Left renal pelvis (tissue), 4 donors: ENCODE measurements around the gene CLIP2. TPM values are rescaled to one million over a fixed set of nuclear protein-coding genes. Genes with fewer than 3 reads are reported as not detected.

Source experiments
- DNase-seq, 4 donors: peaks; one replicate each; pipeline ENCODE4 v3.0.0-alpha.2; 2013; ENCODE audit warnings: low read depth in 4 of 4, low spot score in 3 of 4
- polyA plus RNA-seq, 4 donors: library from polyadenylated mRNA; unstranded; fragments of 120-200 nt; gene quantifications; one replicate each; pipeline ENCODE4 v1.2.1, GENCODE V29; 2013; ENCODE audit not compliant: insufficient read length in 4 of 4

CLIP2 gene
- polyA plus RNA-seq, 4 donors: 21.8 to 30.2 (median 26.4) TPM

- DNase-seq: peak in 3 of 4 donors; percentile 68 to 78 (median 71)
Measured at GRCh38 chr7:74269757-74270277, 19.4 kb upstream of the CLIP2 start.

- no peak for DNase-seq
Measured at GRCh38 chr7:74271742-74272141, 17.5 kb upstream of the CLIP2 start.

DNA sequence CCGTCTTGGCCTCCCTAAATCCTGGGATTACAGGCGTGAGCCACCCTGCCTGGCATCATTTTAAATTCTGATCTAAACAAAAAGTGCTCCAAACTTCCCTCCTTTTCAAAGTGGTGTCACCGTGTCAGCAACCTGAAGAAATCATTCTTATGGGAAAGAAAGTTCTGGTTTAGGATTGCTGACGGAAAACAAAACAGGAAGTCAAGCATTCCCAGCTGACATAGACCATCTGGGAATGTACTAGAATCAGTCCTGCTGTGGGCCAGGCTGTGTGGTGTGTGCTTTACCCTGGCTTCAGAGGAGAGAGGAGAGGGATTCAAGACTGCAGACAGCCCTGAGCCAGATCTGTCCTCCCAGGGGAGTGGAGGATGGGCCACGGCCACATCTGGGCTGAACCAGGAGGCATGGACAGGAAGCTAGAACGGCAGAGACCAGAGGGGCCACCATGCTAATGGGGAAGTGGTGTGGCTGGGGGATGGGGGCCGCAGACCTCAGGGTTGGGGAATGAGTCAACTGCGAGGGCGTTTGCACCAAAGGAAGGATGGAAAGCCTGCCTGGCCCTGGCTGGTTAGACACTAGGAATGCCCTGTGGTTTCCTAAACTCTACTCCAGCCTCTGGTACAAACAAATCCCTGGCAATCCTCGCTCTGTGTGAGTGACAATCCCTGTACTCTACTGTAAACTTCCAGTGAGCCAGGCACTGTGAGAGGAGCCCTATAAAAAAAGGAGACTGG lies 16.7 kb upstream of the CLIP2 start:
- peak in 3 of 4 donors; percentile 62 to 73 (median 68) for DNase-seq

DNA sequence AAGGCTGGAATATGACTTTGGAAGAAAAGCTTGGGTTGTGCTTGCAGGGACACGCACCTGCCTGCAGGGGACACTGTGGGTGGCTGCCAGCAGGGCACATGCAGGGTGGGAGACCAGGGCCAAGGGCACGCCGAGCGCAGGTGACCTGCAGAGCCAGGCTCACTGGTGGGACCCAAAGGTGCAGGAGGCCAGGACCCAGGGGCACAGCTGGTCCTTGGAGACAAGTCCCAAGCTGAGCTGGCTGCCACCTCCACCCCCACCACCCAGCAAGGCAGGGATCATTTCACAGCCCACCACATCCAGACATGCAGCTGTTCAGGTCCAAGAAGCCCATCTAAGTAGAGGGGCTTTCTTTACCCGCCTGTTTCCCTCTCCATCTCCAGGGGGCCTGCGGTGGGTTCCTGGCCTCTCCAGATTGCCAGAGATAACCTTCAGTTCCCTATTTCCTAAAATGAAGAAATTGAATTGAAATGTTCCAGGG lies 13.8 kb upstream of the CLIP2 start:
- DNase-seq: no peak

DNA sequence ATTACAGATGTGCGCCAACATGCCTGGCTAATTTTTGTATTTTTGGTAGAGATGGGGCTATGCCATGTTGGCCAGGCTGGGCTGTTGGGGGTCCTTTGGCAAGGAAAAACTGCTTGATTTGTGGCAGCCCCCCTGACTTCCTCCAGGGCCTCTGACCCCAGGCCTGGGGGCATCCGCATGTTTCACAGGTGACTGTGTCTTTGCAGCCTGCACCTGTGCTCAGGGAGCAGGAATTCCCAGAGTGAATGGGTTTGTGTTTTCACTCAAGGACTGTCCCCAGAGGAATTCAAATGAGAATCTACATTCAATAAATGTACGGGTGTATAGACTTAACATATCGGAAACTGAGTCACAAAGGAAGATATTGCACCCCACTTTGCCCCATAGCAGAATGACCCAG lies 11.6 kb upstream of the CLIP2 start:
- DNase-seq: no peak

DNA sequence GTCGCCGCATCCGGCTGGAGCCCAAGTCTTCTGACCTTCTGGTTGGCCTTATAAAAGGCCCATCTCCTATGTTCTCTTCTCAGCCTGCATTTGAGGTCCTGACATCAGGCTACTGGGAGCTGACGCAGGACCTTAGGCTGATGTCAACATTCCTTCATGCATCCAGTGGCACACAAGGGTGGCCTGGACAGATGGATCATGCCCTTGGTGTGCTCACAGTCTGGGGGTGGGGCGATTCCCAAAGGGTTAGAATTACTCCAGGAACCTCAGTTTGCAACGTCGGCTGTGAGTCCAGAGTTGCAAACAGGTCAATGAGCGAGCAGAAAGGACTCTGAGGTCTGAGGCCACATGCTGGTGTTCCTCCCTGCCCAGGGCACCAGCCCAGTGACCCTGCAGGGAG lies 8.2 kb upstream of the CLIP2 start:
- no peak for DNase-seq

DNA sequence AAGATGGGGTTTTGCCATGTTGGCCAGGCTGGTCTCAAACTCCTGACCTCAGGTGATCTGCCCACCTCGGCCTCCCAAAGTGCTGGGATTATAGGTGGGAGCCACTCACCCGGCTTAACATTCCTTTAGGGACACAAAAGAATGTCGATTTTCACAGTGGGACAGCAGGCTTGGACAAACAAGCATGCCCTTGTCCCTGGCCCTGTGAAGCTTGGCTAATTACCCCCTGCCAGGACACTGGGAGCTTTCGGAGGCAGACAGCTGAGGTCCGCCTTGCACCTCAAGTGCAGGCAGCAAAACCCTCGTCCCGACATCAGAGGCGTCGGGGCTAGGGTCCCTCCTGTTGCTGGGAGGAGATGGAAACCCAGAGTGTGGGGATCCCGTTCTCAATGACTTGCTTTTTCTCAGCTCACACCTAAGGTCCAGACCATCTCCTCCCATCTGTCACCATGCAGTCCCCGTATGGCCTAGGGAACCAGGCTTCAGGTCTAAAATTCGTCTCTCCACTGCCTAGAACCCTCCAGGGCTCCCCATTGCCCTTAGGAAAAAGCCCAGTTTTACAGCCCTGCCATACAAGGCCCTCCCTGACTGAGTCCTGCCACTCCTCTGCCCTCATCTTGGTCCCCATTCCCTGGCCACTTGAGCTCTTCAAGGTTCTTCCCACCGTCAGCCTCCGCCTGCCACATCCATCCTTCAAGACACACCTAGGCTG lies 6.3 kb upstream of the CLIP2 start:
- no peak for DNase-seq

DNA sequence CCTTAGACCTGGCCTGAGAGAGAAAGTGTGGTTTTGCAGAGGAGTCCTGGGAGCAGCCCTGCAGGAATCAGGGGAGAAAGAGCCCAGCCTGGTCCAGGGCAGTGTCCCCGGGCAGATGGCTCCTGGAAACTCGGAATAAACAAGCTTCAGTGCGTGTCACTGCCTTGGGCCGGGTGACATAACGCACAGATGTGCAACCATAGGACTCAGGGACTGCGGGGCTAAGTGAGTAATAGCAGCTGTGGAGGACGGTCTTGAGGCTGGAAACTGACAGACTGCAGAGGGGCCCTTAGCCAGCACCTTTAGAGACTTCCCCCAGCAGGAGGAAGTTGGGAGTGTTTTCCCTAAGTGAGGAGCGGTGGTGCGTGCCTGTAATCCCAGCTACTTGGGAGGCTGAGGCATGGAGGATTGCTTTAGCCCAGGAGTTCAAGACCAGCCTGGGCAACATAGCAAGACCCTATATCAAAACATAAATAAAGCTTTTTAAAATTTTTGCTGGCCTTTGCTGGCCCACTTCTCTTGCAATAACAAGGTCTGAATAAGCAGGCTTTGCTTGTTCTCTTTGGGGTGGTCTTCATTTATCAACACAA lies 5.3 kb upstream of the CLIP2 start:
- DNase-seq: no peak

DNA sequence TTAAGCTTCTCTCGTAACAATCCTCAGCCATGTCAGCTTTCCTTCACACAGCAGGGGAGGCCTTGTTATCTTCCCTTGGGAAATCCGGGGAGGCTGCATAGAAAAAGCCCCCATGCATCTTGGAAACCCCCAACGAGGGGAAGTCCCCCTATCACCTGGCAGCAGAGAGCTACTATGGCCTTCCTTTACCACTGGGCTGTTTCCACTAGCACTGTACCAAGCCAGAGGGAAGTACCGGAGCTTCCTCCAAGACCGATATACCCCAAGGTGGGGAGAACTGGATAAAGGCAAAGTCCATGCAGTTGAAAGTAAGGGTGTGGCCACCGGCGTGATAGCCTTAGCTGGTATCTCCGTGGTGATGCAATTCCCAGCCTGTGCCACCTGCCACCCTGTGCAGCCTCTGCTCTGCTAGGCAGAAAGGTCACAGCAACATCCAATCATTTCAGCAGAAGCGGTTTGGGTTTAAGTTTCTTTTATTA lies 4.4 kb upstream of the CLIP2 start:
- no peak for DNase-seq

GRCh38 chr7:74286131-74286530 lies 3.1 kb upstream of the CLIP2 start:
- DNase-seq: no peak

- DNase-seq: no peak
Measured at GRCh38 chr7:74287303-74288033, 1.7 kb upstream of the CLIP2 start.

DNA sequence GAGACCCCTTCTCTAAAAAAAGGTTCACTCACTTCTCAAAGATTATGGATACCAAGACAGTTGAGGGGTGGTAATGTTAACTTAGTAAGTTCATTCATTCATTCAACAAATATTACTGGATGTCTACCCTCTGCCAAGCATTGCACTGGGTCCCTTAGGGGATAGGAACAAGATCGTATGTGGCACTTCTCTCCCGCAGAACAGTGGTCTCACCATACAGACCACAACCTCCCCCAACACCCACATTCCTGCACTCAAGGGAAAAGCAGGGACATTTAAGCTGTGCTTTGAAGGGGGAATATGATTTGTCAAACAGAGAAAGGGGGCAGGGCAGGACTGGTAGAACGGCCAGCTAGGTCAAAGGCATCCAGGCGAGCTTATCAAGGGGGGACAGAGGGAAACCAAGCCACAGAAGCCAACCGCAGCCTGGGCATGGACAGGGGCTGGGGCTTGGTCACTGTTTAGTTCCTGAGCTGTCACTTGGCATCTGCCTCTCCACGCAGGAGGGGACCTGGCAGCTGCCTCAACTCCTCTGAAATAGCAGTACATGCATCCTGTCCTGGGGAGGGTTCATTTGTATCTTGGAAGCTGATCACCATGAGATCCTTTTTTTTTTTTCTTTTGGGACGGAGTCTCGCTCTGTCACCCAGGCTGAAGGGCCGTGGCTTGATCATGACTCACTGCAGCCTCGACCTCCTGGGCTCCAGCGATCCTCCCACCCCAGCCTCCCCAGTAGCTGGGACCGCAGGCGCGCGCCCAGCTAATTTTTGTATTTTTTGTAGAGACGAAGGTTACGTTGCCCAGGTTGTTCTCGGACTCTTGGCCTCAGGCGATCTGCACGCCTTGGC lies 949 bp upstream of the CLIP2 start:
- no peak for DNase-seq

GRCh38 chr7:74289659-74290552 lies 699 bp downstream of the CLIP2 start:
- DNase-seq: no peak

GRCh38 chr7:74290553-74290950 lies 1.3 kb downstream of the CLIP2 start:
- DNase-seq: no peak

GRCh38 chr7:74290981-74291441 lies 1.8 kb downstream of the CLIP2 start:
- no peak for DNase-seq

DNA sequence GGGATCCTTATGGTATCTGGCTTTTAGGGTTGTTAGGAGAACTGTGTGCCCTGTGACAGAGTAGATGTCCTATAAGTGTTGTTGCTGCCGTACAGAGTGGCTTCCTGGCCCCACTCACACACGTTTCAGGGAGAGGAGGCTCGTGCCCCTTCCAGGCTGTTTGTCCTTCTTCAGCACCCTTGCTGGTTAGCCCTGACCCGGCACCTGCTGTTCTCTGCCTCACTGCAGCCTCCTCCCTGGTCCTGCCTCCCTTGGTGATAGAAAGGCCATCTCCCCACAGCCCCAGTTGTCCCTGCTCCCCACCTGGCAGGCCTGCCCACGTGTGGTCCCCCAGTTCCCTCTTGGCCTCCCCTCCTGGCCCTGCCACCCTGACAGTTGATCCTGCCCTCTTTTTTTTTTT lies 2.3 kb downstream of the CLIP2 start:
- DNase-seq: no peak

DNA sequence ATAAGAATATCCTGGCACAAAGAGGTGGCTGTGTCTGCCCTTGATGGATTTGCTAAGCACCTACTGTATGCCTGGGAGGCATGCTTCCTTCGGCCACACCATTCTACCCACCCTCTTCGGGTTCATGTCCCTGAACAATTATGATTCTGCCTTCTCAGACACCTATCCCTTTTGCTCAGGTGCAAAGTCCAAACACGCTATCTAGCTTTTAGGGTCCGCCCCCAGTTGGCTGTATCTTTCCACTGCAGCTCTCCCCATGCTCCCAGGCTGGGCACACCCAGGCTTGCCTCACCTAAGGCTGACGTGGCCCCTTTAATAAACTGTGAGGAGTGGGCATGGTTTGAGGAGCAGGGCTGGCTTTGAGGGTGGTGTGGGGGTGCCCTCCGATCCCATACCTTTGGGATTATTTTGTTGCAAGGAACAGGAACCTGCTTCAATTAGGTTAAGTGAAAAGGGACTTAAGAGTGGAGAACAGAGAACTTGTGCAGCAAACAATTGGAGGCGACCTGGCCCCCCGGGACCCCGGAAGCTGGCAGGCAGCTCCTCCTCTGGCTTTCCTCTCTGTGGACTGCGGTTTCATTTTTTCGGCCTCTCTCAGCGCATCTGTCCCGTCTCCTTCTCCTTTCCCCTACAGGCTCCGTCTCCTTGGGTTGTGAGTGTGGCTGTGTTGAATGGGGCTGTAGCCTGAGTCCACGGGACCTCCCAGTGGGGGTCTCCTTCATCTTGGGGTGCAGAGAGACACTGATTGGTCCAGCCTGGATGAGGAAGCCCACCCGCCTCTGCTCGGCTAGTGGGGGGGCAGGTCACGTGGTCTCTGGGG lies 3.8 kb downstream of the CLIP2 start:
- no peak for DNase-seq

- DNase-seq: no peak
Measured at GRCh38 chr7:74293577-74293908, 4.3 kb downstream of the CLIP2 start.
